Measurements from ENCODE around the gene P2RX5. TPM values are rescaled to one million over a fixed set of nuclear protein-coding genes. Genes with fewer than 3 reads are reported as not detected.

Gene P2RX5
- total RNA-seq, 1 experiment from 2014 or later, result 1.8 TPM

DNA sequence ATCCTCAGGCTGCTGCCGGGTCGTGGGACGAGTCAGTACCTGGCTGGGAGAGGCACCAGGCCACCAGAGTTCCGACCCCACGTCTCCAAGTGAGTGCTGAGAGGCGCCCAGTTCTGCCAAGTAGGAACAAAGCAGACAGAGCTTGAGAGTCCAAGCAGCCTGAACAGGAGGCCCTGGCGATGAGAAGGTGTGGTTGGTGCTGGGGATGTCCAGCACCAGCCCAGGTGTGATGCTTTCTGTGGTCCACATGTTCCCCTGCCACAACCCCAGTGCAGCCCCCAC, 38.4 kb downstream of the P2RX5 start:
- no peak for DNase-seq (ENCODE audit: low read depth)

DNA sequence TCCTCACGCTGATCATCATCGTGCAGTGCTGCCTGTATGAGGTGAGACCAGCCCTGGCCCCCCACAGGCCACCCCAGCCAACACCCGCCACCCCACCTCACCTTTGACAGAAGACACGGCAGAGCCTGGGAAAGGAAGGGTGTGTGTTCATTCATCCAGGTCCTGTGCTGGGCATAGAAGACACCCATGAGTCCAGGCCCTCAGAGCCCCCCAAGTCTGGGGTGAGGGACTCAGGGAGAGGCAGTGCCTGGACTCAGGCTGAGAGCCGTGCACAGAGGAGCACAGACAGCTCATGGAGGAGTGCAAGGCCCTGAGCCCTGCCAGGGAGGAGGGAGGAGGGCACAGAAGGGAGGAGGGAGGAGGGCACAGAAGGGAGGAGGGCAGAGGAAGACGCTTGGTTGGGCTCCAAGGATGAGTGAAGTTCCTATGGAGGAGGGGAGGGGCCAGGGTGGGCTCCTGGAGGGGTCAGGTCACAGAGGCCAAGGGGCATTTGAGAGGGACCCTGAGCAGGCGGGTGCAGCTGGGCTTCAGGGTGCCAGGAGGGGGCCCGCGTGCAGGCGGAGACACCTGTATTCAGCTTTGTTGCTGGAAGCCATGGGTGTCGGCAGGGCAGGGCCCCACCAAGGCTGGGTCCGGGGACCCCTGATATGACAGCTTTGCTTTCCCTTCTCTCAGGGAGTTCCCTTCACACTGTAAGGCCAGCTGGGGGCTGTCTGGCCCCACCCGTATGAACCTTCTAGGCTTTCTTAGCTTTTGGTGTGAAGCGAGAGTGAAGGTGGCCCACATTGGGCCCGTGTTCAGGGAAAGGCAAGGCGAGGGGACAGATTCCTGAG, 39.0 kb downstream of the P2RX5 start:
- DNase-seq (ENCODE audit: low read depth), result no peak

DNA sequence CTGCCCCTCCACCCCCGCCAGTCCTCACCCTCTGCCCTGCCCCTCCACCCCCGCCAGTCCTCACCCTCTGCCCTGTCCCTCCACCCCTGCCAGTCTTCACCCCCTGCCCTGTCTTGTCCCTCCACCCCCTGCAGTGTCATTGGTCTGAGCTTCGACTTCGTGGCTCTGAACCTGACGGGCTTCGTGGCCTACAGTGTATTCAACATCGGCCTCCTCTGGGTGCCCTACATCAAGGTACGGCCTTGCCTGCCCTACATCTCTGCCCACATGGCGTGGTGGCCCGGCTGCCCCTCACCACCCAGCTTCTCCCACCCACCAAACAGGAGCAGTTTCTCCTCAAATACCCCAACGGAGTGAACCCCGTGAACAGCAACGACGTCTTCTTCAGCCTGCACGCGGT, 39.6 kb downstream of the P2RX5 start:
- DNase-seq (ENCODE audit: low read depth), result no peak

DNA sequence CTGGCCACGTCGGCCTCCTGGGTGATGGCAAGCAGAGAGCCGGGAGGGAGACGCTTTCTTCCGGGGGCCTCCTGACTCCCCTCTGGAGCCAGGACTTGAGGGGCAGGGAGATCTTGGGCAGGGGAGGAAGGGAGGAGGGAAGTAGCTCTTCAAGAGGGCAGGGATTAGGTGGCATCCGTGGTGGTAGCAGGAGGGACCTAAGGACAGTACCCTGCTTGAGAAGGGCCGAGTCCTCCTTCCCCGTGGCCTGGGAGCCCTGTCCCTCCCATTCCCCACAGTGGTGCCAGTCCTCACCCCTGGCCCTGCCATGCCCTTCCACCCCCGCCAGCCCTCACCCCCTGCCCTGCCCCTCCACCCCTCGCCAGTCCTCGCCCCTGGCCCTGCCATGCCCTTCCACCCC, 40.2 kb downstream of the P2RX5 start:
- DNase-seq (ENCODE audit: low read depth), result no peak

DNA sequence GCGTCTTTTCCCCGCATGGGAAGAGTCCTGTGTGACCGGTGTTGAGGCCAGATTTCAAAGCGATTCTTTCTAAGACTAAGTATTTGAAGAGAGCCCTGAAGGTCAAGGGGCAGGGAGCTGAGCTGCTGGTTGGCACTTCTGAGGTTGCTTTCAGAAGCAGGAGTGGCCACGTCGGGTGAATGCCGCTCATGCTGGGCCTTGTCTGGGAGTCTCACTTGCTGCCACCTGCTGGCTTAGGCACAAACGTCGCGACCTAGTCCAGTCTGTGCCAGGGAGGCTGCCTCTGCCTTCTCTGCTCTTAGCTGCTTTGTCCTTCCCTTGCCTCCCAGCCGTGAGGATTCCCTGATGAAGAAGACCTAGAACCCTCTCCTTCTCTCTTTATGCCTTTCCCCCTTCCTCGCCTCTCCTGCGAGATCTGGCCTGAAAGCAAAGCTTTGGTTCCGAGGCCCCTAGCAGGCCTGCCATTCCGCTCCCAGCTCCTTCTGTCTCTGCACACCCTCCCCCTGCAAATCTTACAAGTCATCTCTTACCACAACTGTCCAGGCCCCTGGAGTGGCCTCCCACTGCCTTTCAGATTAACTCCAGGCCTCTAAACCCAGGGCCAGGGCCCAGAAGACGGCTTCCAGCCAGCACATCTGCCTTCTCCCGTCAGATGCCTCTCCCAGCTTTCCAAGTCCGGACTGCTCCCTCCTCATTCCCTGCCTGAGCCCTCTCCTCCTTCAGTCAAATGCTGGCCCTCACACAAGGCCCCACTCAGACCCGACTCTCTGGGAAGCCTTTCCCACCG, 48.0 kb downstream of the P2RX5 start:
- peak; percentile 51 for DNase-seq (ENCODE audit: low read depth)

DNA sequence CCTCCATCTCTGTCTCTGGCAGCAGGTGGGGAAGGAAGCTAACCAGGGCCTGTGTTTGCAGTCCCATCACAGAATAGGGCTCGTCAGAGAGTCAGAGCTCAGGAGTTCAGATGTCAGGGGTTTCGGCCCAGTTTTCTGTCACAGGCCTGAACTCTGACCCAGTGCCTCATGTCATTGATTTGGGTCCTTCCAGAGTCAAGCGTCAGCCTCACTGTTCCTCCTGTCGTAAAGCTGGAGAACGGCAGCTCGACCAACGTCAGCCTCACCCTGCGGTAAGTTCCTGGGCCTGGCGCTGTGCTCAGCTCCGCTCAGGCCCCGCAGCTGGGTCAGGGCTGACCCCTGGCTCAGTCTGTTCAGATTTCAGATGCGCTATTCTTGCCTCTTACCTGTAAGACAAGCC, 48.7 kb downstream of the P2RX5 start:
- no peak for DNase-seq (ENCODE audit: low read depth)

DNA sequence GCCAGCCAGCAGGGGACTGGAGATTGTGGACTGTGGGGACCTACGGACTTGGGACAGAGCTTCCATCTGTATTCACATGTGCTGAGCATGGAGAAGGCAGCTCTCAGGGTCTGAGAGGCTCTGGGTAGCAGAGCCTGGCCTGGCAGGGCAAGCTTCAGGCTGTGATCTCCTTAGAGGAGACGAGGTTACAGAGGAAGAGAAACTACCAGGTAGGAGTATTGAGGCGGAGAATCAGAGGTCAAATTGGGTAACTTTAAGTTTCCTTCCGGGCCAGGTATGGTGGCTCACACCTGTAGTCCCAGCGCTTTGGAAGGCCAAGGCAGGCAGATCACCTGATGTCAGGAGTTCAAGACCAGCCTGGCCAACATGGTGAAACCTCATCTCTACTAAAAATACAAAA, 50.6 kb downstream of the P2RX5 start:
- no peak for DNase-seq (ENCODE audit: low read depth)

DNA sequence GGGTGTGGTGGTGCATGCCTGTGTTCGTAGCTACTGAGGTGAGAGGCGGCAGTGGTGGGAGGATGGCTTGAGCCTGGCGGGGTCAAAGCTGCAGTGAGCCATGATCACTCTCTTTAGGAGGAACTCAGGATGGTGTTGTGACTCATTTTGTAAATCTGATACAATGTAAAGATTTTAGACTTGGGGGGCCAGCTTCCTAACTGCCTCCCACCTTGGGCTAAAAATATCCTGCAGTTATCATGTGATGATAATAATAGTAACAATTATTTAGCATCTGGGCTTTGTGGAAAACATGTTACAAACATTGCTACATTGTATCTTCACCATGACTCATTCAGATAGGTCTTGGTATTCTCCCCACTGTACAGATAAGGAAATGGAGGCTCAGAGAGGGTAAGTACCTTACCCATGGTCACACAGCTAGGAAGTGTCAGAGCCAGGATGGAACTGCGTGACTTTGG, 52.0 kb downstream of the P2RX5 start:
- no peak for DNase-seq (ENCODE audit: low read depth)

DNA sequence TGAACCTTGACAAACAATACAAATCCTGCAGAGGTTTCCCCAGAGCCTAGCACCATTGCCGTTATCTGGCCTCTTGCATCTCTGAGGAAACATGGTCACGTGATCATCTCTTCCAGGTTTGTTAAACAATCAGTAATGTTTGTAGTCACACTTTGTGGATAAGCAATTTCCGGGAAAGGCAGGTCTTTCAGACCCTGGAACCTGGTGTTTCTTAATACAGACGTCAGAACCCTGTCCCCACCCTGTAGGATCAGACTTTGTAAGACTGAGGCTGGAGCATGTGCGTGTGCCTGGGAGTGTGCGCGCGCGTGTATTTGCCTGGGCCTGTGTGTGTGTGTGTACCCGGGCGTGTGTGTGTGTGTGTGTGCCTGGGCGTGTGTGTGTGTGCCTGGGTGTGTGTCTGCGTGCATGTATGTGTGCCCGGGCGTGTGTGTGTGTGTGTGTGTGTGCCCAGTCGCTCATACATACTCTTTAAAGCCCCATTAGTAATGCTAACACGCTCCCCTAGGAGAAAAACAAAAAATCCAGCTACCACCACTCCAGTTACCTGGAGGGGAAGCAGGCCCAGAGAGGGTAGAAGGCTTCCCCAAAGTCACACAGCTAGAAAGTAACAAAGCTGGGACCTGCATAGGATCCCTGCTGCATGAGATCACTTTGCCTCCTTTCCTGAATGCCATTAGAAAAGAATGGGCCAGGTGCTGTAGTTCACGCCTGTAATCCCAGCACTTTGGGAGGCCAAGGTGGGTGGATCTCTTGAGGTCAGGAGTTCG, 54.1 kb downstream of the P2RX5 start:
- DNase-seq (ENCODE audit: low read depth), result no peak

DNA sequence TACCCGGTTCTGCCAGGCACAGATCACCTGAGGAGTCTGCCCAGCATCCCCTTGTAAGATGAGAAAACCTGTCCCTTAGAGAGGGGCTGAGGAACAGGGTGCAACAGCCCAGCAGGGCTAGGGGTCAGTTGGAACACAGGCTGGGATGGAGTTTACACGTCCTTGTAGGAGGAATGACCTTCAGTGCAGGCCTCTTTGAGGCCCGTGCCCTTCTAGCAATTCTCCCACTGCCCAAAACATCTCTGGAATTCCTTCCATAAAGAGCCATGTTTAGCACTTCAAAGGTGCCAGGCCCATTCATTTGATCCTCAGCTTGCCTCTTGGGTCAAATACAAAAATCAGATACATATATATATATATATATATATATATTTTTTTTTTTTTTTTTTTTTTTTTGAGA, 54.9 kb downstream of the P2RX5 start:
- no peak for DNase-seq (ENCODE audit: low read depth)

DNA sequence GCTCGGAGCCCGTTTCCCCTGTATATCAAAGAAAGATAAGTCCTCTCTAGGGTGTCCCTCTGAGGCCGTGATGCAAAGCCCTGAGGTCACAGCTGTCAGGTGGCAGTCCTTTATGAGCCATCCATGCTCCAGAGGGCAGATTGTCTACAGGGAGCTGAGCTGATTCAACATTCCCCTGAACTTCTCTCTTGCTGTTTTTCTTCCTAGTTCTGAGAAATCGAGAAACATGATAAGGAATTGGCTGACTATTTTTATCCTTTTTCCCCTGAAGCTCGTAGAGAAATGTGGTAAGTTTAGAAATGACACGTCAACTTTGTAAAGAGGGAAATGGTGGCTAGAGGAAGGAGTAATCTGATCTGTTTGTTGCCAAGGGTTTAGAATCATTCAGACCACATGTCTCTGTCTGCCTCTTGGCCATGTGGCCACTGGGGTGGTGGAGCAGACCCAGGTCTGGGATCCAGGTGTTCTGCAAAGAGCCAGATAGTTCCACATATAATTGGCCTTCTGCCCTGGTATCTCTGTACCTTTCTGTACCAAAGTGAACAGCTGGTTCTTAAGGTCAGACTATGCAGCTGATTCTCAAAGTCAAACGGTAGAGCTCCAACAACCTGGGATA, 55.9 kb downstream of the P2RX5 start:
- DNase-seq (ENCODE audit: low read depth), result peak; percentile 37

DNA sequence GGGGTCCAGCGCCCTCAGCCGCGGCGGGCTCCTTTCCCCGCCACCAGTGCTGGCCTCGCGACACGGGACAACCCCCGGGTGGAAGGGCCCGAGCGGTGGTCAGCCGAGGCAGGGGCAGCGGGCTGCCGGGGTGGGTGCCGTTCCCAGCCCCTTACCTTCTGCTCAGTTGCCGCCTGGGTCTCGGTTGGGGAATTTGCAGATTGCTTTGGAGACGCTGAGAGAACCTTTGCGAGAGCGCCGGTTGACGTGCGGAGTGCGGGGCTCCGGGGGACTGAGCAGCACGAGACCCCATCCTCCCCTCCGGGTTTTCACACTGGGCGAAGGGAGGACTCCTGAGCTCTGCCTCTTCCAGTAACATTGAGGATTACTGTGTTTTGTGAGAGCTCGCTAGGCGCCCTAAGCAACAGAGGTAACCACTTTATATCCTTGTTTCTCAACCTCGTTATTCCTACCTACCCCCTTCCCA, 59.0 kb downstream of the P2RX5 start:
- DNase-seq (ENCODE audit: low read depth), result no peak

DNA sequence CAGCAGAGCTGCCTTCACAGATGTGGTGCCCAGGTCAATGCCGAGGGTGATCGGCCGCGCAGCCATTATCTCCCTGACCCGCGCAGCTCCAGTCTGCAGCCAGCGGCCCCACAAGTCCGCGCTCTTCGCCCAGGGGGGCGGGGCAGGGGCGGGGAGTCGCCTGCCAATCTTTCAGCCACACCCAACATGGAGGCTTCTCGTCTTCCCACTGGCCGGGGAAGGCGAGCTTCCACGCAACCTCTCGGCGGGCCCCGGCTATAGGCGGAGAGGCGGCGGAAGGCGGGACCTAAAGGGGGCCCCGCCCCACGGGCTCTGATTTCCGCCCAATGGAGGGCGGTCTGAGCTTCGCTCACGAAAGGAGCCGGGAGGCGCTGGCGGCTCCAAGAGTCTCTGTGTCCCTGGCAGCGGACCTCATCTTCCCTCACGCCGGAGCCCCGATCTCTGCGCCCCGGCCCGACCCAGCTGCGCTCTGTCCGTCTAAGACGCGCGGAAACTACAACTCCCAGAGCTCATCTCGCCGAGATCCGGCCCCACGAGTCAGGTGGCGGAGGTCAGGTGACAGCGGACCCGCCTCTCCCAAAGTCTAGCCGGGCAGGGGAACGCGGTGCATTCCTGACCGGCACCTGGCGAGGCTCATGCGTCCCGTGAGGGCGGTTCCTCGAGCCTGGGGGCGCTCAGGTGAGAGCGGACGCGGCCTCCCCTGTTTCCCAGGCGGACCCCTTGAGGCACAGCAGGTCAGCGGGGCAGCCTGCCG, 59.6 kb downstream of the P2RX5 start, which contains the start of the genes CTNS and SHPK:
TSS of gene CTNS (plus strand) at position 607 of the 754 bp plus-strand sequence. CDS start 3,447 bp downstream, outside the sequence.
TSS of gene SHPK (minus strand) at position 97 of the 754 bp plus-strand sequence. CDS start at position 66, 31 bp downstream.
- peak; percentile 95 for DNase-seq (ENCODE audit: low read depth)

DNA sequence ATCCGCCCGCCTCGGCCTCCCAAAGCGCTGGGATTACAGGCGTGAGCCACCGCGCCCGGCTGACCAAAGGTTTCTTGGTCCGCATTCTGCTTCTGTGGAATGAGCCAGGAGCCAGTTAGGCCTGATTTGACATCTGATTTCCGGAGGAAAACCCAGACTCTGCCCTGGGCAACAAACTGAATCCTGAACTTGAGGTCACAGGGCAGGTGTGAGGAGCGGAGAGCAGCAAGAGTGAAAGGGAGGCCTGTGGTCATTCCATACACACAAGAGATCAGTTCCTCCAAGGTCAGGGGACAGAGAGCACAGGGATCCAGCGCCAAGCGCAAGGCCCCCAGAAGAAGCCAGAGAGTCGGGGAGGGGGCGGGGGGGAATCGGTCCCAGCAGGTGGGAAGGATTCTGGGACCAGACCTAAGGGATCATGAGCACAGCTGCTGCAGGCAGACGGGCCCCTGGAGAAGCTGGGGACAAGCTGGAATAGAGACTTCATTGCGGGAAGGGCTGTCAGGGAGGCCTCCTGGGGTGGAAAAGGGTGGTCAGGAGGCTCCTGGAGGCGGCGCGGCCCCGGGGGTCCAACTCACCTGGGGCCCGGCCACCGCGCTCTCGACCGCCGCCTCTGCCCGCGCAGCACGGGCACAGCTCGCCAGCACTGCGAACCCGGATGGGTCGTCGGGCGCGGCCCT, 60.3 kb downstream of the P2RX5 start:
- DNase-seq (ENCODE audit: low read depth), result peak; percentile 13

DNA sequence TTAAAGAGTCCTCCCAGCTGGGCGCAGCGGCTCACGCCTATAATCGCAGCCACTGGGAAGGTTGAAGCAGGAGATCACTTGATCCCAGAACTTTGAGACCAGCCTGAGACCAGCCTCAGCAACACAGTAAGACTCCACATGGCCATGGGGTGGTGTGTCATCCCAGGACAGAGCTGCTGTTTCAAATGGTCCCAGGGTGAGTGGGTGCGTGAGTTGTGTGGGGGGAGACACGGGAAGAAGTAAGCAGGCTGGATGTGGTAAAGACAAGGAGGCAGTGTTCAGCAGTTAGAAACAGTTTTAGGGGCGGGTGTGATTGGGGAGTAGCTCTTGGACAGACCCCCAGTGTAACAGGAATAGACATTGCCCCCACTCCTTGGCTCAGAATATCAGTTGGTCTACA, 63.7 kb downstream of the P2RX5 start:
- no peak for DNase-seq (ENCODE audit: low read depth)

DNA sequence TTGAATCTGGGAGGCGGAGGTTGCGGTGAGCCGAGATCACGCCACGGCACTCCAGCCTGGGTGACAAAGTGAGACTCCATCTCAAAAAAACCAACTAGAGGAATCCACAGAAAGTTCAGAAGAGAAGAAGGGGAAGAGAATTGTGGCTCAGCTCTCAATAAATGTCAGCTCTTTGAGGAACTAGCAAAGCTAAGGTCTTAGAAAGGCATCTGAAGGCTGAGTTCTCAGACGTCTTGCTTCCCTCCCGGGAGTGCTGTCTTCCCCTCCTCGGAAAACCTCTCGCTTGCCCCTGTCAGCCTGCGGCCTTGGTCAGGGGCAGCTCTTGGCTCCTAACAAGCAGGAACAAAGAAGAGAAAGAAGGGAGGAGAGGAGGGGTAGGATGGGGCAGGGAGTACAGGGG, 65.2 kb downstream of the P2RX5 start:
- DNase-seq (ENCODE audit: low read depth), result no peak

DNA sequence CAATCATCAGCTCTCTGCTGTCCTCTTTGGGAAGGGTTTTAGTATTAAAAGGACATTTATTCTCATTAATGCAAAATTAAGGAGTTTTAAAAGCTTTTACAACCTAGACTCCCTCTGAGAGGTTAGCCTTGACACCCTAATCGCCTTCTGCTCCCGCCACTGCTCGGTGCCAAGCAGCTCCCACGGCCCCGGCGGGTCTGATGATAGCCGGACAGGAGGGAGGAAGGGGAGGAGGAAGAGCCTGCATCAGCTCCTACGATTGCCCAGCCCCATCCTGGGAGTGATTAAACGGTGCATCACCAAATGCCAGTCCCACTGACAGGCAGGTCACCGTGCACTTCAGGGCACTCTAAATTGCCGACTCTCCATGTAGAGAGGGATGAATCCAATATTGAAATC, 68.2 kb downstream of the P2RX5 start:
- no peak for DNase-seq (ENCODE audit: low read depth)

DNA sequence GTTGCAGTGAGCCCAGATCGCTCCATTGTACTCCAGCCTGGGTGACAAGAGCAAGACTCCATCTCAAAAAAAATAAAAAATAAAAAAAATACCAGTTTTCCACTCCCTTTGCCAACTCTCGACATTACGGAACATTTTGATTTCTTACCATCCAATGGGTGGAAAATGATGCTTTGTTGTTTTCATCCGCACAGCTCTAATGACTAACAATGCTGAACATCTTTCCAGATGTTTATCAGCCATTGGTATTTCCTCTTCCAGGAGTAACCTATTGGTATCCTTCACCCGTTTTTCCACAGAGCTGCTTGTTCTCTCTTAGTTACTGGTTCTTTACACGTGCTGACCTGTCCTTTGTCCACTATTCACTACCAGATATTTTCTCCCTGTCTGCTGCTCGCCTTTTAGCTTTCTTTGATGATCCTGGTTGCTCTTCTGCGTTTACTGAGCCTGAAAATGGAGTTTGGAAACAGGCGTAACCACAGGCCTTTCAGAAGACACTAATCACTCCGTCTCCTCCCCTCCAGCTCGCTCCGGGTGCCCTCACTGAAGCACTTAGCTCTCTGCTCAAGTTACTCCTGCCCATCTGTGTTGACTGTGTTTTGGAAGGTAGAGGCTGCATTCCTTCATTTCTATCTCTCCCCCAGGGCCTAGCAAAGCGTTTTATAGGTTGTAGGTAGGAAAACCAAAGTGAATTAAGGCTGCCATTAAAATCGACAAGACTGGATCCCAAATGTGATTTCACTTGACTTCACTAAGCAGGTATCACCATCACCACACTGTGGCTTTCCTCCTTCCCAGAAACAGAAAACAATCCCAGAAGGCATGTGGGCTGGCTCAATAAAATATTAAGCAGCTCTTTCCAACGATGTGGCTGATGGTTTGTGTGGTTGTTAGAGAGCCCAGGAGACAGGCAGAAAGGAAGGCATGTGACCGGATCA, 68.9 kb downstream of the P2RX5 start:
- no peak for DNase-seq (ENCODE audit: low read depth)

Data from M059J (cell line).